Epidermal melanocyte (primary cell): ENCODE data around the gene SETD1A.

Source experiments
- DNase-seq: peaks from one replicate; pipeline ENCODE4 v3.0.0; 2011; ENCODE audit warnings: low spot score; ENCODE audit not compliant: insufficient read length

Gene SETD1A

DNA sequence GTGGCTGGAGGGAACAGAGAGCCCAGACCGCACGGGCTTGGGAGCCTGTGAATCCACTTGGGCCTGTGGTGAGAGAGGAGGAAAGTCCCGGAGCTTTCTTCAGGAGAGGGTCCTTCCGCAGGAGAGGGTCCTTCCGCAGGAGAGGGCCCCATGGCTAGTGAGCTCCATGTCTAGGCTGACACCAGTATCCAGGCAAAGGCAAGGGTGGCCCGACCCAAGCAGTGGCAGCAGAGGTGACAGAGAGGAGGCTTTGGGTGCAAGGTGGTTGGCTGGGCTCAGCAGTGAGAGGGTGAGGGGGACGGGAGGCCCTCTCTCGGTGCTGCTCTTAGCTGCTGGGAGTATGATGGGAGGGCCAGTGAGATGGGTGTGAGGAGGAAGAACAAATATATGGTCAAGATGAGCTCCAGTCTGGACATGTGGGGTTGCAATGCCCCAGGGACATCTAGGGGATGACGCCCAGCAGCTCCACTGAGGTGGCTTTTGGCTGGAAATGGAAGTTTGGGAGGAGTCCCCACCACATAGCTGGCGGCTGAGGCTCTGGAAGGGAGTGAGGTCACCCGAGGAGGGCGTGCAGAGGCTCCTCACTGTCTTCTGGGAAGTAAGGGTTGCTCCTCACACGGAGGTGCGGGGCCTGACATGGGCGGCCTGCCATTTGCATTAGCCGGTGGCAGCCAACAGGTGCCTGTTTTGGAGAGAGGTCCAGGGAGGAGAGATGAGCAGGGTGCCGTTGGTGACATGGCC lies 25.2 kb downstream of the SETD1A start:
- no peak for DNase-seq

DNA sequence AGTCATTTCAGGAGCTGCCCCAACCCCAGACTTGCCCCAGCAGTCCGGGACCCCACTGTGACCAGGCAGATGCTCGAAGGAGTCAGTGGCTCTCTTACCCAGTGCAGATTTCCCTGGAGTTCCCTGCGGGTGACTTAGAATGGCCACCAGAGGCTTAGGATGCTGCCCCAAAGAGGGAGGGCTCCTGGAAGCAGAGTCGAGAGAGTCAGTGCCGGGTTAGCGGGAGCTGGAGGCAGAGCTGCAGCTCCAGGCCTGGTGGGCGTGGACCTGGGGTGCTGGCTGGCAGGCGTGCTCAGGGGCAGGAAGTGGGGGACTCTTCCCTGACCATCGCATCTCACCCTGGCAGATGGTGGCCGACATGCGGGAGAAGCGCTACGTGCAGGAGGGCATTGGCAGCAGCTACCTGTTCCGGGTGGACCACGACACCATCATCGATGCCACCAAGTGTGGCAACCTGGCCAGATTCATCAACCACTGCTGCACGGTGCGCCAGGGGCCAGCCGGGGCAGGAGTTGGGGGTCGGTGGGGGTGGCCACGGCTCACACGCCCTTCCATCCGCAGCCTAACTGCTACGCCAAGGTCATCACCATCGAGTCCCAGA lies 25.8 kb downstream of the SETD1A start:
- no peak for DNase-seq

DNA sequence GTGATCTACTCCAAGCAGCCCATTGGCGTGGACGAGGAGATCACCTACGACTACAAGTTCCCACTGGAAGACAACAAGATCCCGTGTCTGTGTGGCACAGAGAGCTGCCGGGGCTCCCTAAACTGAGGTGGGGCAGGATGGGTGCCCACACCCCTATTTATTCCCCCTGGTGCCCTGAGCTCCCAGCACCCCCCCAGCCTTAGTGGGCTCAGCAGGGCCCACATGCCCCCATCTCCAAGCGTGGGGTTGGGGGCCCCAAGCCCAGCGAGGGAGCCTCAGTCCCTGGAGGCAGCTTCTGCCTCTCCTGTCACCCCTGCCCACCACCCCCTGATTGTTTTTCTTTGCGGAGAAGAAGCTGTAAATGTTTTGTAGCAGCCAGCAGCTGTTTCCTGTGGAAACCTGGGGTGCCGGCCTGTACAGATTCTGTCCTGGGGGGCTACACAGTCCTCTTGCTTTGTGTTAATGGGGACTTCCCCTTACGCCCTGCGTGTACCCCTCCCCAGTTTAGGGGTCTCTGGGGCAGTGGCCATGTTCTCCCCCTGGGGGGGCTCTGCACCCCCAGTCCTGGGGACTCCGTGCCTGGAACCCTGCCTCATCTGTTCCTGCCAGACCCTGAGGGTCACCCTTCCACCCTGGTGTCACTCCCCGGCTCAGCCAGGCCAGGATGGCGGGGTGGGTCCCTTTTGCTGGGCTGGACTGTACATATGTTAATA lies 26.5 kb downstream of the SETD1A start:
- no peak for DNase-seq

DNA sequence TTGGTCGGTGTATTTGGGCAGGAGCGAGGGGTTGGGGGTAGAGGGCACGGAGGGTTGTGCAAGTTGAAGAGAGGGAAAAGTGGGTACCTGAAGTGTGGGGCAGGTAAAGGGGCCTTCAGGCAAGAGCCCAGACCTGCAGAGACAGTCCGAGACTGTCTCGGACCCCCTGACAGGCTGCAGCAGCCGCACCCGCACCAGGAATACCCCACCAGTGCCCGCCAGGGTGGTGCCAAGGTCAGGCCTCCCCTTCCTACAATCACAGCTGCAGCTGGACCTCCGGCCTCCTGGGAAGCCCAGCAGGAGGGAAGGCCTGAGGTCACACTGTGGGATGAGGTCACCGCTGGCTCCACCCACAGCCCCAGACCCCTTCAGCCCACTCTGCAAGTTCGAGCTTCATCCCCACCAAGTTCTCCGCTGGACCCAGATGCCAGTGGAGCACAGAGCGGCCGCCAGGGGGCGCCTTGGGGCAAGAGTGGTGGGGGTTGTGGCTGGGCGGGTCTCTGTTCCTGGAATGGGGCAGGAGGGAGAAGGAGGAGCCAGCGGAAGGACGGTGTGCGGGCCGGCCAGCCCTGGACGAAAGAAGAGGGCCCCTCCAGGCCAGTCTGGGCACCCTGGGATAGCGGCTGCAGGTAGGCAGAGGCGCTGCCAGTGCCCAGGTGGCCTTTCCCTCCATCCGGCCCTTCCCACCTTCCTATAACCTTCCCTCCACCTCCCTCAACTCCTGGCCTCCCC lies 27.3 kb downstream of the SETD1A start, which contains the start of gene HSD3B7:
Gene HSD3B7 (plus strand): TSS at position 539 of the 732 bp plus-strand sequence. CDS start 452 bp downstream, outside the sequence.
- peak; percentile 99 for DNase-seq

DNA sequence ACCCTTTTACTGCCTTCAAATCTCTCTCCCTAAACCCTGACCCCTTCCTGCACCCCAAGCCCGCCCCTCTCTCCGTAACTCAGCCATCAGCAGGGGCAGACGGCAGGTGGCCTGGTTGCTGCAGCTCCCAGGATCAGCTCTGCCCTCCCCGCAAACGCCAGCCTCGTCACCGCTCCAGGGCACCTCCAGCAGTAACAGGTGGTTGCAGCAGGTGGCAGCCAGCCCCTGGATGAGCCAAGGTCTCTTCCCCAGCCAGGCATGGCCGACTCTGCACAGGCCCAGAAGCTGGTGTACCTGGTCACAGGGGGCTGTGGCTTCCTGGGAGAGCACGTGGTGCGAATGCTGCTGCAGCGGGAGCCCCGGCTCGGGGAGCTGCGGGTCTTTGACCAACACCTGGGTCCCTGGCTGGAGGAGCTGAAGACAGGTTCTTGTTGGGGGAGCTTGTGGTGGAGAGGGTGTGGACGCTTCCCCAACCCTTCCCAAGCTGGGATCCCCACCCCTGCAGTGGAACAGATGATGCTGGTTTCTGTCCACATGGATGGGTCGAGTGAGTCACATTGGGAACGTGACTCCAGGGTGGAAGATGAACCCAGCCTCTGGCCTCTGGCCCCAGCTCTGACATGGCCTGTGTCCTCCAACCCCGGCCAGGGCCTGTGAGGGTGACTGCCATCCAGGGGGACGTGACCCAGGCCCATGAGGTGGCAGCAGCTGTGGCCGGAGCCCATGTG lies 28.0 kb downstream of the SETD1A start:
- DNase-seq, result no peak

DNA sequence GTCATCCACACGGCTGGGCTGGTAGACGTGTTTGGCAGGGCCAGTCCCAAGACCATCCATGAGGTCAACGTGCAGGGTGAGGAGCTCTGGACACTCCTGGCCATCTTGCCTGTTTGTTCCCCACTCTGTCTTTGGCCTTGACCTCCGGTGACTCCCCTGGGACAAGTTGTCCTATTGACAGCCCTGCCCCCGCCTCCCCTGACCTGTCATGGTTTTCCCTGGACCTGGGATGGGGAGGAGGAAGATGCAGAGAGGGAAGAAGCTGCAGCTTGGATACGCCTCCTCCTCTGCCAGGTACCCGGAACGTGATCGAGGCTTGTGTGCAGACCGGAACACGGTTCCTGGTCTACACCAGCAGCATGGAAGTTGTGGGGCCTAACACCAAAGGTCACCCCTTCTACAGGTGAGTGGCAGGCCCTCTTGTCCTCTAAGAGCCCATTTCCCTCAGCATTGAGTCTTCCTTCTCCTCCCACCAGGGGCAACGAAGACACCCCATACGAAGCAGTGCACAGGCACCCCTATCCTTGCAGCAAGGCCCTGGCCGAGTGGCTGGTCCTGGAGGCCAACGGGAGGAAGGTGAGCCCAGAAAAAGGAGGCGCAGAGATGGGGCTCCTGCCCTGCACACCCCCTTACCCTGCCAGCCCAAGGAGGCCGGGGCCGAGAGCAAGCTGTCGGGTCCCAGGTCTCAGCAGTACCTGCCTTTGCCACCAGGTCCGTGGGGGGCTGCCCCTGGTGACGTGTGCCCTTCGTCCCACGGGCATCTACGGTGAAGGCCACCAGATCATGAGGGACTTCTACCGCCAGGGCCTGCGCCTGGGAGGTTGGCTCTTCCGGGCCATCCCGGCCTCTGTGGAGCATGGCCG lies 28.8 kb downstream of the SETD1A start:
- DNase-seq, result no peak

DNA sequence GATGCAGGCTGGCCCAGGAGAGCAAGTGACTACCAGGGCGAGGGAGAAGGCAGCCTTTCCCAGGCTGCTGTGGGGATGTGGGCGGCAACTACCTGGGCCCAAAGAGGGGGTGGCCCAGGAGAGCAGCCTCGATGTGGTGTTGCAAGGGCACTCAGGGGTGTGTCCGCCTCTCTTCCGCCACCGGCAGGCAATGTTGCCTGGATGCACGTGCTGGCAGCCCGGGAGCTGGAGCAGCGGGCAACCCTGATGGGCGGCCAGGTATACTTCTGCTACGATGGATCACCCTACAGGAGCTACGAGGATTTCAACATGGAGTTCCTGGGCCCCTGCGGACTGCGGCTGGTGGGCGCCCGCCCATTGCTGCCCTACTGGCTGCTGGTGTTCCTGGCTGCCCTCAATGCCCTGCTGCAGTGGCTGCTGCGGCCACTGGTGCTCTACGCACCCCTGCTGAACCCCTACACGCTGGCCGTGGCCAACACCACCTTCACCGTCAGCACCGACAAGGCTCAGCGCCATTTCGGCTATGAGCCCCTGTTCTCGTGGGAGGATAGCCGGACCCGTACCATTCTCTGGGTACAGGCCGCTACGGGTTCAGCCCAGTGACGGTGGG lies 30.1 kb downstream of the SETD1A start:
- no peak for DNase-seq

DNA sequence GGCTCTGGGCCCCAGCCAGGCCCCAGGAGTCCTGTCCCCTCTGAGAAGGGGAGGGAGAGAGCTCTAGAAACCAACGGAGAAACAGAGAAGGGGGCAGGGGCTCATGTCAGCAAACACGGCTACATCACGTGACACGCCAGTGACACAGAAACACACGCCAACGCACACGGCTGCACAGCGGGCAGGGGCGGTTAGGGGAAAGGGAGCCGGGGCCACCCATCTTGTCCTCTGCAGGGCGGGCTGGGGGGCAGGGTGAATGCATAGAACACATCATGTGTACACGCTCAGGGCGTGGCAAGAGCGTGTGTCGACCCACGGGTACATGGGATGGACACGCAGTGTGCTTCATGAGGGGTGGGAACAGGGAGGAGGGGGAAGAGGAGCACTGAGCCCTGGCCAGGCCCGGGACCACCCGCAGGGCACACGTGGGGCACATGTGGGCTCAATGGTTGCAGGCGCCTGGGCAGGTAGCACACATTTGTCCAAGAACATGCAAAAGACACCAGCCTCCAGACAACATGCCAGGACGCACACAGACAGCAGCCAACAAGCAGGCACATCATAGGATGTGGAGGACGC lies 32.0 kb downstream of the SETD1A start:
- DNase-seq, result no peak

DNA sequence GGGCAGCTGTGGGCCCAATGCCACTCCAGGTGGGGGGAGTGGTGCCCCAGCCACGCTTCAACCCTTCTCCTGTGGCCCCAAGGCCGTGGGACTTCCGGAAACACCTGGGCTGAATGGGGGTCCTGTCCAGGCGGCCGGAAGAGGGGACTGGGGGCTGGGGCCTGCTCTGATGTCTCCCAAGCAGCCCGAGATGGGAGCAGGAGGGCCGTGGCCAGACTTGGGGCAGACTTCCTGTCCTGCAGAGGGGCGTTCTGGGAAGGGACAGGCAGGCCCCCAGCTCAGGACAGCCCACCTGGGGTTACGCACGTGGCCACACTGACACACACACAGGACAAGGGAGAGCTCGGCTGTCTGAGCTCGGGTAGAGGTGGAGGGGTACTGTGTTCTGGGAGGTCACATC lies 32.6 kb downstream of the SETD1A start:
- no peak for DNase-seq

DNA sequence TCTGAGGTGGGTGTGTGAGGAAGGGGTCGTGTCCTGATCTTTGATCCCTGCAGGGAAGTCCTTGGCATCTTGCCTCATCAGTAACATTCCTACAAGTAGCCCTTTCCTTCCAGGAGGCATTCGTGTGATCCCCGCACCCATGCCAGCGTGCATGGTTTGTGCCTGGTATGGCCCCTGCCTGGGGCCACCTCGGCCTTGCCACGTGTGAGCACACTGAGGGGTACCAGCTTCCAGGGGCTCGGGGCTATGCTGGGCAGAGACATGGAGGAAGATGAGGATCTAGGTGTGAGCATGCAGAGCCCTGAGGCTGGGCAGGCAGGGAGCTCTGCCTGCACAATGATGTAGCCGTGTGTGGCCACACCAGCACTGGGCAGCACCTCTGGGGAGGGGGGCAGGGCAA lies 33.5 kb downstream of the SETD1A start:
- no peak for DNase-seq

DNA sequence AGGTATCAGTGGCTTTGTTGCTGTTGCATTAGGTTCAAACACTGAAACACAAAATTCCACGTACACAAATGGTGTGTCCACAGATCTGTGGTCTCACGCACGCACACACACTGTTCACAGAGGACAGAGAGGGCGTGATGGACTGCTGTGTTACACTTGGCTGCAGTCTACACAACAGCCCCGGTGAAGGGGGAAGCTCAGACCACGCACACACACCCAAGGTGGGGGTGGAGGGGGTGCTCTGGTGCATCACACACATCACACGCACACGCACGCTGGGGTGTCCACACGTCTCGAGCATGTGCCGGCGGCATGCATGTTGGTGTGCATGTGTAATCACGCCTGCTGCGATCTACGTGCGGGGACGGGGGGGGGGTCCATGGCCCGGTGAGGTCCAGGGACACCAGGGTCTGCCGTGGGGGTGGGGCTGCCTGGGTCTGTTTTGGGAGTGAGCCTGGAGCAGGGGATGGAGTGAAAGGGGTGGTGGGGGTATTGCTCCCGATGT lies 34.8 kb downstream of the SETD1A start:
- DNase-seq, result no peak

DNA sequence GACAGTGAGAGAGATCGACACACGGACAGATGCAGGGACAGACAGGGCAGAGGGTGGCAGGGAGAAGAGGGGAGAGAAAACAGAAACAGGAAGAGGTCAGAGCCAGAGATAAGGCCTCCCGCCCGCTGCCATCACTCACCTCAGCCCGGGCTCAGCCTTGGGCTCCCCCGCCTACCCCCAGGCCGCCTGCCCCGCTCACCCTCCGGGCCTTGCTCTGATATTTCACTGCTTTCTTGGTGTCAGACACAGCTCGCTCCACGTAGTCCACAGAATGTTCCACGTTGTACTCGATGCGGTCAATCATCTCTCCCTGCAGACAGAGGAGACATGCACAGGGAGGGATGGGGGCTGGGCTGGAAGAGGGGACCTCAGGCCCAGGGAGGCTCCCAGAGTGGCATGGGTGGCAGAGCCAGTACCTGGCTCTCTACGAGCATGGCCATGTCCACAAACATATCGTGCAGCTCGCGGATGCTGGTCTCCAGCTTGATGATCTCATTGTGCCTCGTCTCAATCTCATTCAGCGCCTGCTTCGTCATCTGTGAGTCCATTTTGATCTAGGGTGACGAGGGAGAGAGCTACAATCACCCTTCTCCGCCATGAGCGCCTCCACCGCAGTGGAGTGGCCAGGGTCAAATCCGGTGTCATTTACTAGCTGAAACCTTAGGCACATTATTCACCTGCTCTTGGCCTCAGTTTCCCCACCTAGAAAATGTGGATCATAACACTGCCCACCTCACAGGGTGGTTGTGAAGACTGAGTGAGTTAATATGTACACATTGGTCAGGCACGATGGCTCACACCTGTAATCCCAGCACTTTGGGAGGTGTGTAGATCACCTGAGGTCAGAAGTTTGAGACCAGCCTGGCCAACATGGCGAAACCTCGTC lies 35.6 kb downstream of the SETD1A start:
- DNase-seq, result no peak

DNA sequence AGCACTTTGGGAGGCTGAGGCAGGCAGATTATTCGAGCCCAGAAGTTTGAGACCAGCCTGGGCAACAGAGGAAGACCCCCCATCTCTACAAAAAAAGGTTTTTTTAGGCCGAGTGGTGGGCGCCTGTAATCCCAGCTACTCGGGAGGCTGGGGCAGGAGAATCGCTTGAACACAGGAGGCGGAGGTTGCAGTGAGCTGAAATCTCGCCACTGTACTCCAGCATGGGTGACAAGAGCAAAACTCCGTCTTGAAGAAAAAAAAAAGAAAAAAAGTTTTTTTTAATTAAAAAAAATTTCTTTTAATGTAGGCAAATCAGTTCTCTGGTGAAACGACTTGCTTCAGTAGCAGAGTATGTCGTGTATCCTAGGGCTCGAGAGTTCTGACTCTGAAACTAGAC lies 38.4 kb downstream of the SETD1A start:
- DNase-seq, result no peak

DNA sequence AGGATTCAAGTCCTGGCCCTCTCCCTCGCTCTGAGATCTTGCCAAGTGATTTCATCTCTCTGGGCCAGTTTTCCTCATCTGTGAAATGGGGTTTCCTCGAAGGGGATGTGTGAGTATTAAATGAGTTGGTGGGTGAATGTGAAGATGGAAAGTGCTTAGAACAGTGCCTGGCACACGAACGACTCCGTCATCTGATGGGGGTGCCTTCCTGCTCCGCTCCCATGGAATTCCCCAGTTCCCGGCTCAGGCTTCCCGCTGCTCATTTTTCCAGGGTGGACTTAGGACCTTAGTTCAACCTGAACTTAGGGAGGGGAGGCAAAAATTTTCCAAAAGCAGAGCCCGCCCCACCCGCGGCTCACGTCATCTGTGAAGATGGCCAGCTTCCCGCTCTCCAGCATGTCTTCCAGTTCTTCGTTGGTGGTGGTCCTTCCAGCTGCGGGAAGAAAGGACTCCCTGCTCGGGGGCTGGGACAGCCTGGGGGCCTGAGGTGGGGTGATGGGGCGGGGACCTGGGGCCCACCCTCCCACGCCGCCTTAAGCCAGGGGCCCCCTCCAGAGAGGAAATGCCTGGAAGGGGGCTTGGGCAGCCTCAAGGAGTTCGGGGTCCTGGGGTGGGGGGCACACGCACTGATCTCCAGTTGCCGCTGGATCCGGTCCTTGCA lies 38.9 kb downstream of the SETD1A start:
- no peak for DNase-seq

DNA sequence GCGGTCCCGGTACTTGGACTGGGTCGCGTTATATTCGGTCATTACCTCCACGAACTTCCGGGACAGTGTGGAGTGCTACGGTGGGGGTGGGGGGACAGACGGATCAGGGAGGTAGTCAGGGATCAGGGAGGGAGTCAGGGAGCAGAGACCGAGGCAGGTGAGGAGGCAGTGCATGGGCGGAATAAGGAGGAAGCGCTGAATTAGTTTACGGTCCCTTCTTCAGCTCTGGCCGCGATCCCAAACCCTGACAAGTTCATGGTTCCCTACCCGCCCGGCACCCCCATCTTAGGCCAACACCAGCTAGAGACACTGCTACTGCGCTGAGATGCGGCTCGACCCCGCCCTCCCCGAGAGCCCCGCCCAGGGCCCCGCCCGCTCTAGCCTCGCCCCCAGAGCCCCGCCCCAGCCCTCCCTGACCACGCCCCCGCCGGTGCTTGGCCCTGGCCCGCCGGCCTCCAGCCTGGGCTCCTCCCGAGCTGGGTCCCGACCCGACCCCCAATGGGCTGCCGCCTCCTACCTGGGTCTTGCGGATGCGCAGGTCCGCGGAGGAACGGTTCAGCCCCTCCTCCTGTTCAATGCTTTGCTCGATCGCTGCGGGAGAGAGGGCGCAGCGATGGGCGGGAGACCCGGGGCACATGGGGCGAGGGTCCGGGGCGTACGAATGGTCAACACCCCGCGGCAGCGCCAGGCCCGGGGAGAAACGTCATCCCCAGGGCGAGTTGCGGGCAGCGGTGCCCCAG lies 39.6 kb downstream of the SETD1A start:
- peak; percentile 94 for DNase-seq

DNA sequence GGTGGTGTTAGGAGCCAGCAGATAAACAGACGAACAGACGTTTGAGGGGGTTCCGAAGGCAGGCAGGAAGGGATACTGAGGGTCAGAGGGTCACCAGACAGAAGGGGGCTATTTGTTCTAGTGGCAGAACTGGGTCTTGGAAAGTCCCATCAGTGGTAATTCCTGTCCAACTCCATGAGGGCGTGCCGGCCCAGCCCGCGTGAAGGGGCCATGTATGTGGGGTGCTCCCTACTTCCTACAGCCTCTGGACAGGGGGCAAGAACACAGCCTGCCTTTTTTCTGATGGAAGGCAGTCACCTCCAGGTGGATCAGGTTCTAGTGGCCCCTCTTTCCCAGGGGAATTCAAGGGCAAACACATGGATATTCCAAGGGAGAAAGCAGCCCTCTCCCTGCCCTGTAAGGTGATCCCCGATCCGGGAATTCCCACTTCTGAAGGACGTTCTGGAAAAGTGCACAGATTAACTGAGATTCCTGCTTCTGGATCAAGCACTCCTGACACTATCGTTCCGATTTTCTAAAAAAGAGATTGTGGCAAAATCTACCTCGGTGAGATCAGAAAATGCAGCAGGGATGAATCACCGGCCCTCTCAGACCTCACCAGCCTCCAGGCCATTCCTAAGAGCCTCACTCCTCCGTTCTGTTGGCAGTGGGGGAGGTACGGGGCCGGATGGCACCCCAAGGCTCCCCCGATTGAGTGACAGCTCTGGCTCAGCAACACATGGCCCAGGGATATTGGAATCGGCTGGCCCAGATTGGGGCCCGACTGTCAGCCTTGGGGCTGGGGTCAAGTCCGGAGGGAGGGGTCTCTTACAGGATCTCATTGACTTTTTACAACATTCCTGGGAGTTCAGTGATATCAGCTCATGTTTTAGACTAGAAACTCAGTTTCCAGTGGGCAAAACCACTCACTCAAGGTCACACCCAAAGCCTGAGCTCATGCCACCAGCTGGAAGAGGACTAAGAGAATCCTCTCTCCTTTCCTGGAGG lies 40.5 kb downstream of the SETD1A start:
- peak; percentile 67 for DNase-seq
